OCI-LY3 (cell line): Measurements from ENCODE around the gene NBPF3.

Source experiments
- CTCF ChIP-seq: fragments of 200-600, 300-600 bp; sonication (generic); IDR thresholded peaks from 2 replicates; pipeline ENCODE4 v1.5.1; 2014; ENCODE audit warnings: antibody characterized with exemption, low read length, low read depth
- EZH2phosphoT487 ChIP-seq: fragments of 200-600 bp; shearing (Covaris generic); IDR thresholded peaks from 2 replicates; pipeline ENCODE4 v1.6.1; 2018; ENCODE audit warnings: antibody characterized with exemption, mixed run types, low read depth

GRCh38 chr1:21526441-21526840 lies 86.5 kb downstream of the NBPF3 start:
- TF ChIP-seq EZH2phosphoT487: no peak
- no peak for TF ChIP-seq CTCF
